ENCODE data around the gene KIF16B. TPM values are rescaled to one million over a fixed set of nuclear protein-coding genes. Genes with fewer than 3 reads are reported as not detected.
"Not testable (repeated sequence)": the region's sequence is repeated elsewhere in the genome, so short reads cannot be mapped to it uniquely, and the experiment has no call there.

Gene KIF16B
- polyA plus RNA-seq, 4 donors, result 9.8 to 23.5 (median 19.5) TPM

GRCh38 chr20:16441546-16442164 is 131.6 kb downstream of the KIF16B start:
- DNase-seq (ENCODE audit: low read depth in 4 of 4, low spot score in 3 of 4), result no peak

- DNase-seq (ENCODE audit: low read depth in 4 of 4, low spot score in 3 of 4), result no peak
Measured at GRCh38 chr20:16440686-16441085, 132.6 kb downstream of the KIF16B start.

GRCh38 chr20:16439540-16439939 is 133.7 kb downstream of the KIF16B start:
- not testable (repeated sequence) for DNase-seq (ENCODE audit: low read depth in 4 of 4, low spot score in 3 of 4)

- no peak for DNase-seq (ENCODE audit: low read depth in 4 of 4, low spot score in 3 of 4)
Measured at GRCh38 chr20:16438100-16438499, 135.1 kb downstream of the KIF16B start.

GRCh38 chr20:16437387-16437996 is 135.8 kb downstream of the KIF16B start:
- no peak for DNase-seq (ENCODE audit: low read depth in 4 of 4, low spot score in 3 of 4)

GRCh38 chr20:16434062-16434664 is 139.1 kb downstream of the KIF16B start:
- DNase-seq (ENCODE audit: low read depth in 4 of 4, low spot score in 3 of 4), result peak in 2 of 4 donors; percentile 16 to 33

- DNase-seq (ENCODE audit: low read depth in 4 of 4, low spot score in 3 of 4), result peak in 3 of 4 donors; percentile 46 to 48 (median 48)
Measured at GRCh38 chr20:16433293-16433580, 140.0 kb downstream of the KIF16B start.

GRCh38 chr20:16432466-16433292 is 140.6 kb downstream of the KIF16B start:
- peak in 1 of 4 donors; percentile 44 for DNase-seq (ENCODE audit: low read depth in 4 of 4, low spot score in 3 of 4)

- no peak for DNase-seq (ENCODE audit: low read depth in 4 of 4, low spot score in 3 of 4)
Measured at GRCh38 chr20:16428112-16428511, 145.1 kb downstream of the KIF16B start.

- no peak for DNase-seq (ENCODE audit: low read depth in 4 of 4, low spot score in 3 of 4)
Measured at GRCh38 chr20:16427571-16427970, 145.7 kb downstream of the KIF16B start.

GRCh38 chr20:16424780-16425179 is 148.5 kb downstream of the KIF16B start:
- no peak for DNase-seq (ENCODE audit: low read depth in 4 of 4, low spot score in 3 of 4)

- no peak for DNase-seq (ENCODE audit: low read depth in 4 of 4, low spot score in 3 of 4)
Measured at GRCh38 chr20:16423311-16424212, 149.7 kb downstream of the KIF16B start.

- DNase-seq (ENCODE audit: low read depth in 4 of 4, low spot score in 3 of 4), result no peak
Measured at GRCh38 chr20:16419138-16419715, 154.0 kb downstream of the KIF16B start.

- no peak for DNase-seq (ENCODE audit: low read depth in 4 of 4, low spot score in 3 of 4)
Measured at GRCh38 chr20:16418616-16419015, 154.6 kb downstream of the KIF16B start.

GRCh38 chr20:16417001-16417400 is 156.2 kb downstream of the KIF16B start:
- no peak for DNase-seq (ENCODE audit: low read depth in 4 of 4, low spot score in 3 of 4)

GRCh38 chr20:16415071-16416053 is 157.9 kb downstream of the KIF16B start:
- no peak for DNase-seq (ENCODE audit: low read depth in 4 of 4, low spot score in 3 of 4)

- no peak for DNase-seq (ENCODE audit: low read depth in 4 of 4, low spot score in 3 of 4)
Measured at GRCh38 chr20:16412906-16413305, 160.3 kb downstream of the KIF16B start.

GRCh38 chr20:16411361-16411760 is 161.9 kb downstream of the KIF16B start:
- DNase-seq (ENCODE audit: low read depth in 4 of 4, low spot score in 3 of 4), result no peak

GRCh38 chr20:16410626-16411025 is 162.6 kb downstream of the KIF16B start:
- DNase-seq (ENCODE audit: low read depth in 4 of 4, low spot score in 3 of 4), result no peak

All from left renal pelvis (tissue), 4 donors.